ENCODE results near the gene GINS2. TPM values are rescaled to one million over a fixed set of nuclear protein-coding genes. Genes with fewer than 3 reads are reported as not detected.

Gene GINS2
- total RNA-seq, 6 experiments from 2014 or later, result 0.49 to 4.7 (median 1.3) TPM

DNA sequence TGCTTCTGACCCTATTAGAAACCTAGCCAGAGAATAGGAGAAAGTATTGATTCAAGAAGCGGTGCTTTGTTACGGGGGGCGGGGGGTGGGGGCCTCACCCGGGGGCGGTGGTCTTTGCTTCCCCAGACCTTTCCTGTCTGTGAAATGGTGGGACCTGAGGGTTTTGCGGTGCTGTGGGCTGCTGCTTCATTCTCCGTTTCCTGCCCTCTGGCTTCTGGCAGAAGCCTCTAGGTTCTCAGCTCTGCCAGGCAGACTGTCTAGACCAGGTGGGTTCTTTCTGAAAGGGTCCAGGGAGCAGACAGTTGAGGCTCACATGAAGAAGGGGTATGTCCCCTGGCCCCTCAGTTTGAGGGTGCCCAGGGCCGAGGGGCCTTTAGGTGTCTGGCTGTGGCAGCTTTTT is 61.7 kb downstream of the GINS2 start:
- no peak for ATAC-seq
- no peak overlapping the region for H3K27ac ChIP-seq

More for the DNA sequence above, 61.7 kb downstream of the GINS2 start:
- Histone ChIP-seq H3K4me3 (no peak overlapping the region), H3K4me1 (peaks cover 0 to 24% (median 6%) of the 10 kb centered on the region in 4 donors), H3K36me3 (no peaks in the 10 kb centered on the region), H3K9me3 (no peaks in the 10 kb centered on the region), H3K27me3 (no peaks in the 10 kb centered on the region)
- intact Hi-C loops (cut with DNase I), result no loop called here
- DNase-seq, result no peak
- WGBS (ENCODE audit: insufficient coverage, low coverage, low lambda C conversion rate, missing lambda C conversion rate), result 57% methylated on average over 6 of the region's 8 CpGs
- TF ChIP-seq, protein P1, sequence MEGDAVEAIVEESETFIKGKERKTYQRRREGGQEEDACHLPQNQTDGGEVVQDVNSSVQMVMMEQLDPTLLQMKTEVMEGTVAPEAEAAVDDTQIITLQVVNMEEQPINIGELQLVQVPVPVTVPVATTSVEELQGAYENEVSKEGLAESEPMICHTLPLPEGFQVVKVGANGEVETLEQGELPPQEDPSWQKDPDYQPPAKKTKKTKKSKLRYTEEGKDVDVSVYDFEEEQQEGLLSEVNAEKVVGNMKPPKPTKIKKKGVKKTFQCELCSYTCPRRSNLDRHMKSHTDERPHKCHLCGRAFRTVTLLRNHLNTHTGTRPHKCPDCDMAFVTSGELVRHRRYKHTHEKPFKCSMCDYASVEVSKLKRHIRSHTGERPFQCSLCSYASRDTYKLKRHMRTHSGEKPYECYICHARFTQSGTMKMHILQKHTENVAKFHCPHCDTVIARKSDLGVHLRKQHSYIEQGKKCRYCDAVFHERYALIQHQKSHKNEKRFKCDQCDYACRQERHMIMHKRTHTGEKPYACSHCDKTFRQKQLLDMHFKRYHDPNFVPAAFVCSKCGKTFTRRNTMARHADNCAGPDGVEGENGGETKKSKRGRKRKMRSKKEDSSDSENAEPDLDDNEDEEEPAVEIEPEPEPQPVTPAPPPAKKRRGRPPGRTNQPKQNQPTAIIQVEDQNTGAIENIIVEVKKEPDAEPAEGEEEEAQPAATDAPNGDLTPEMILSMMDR (IDR thresholded peaks at IDR 0.05), result no peak
- no peak for TF ChIP-seq POLR2A (IDR thresholded peaks at IDR 0.05)

Small RNA genes within 50 kb of the gene (small RNA-seq; reads per million reads assigned to genes)
- gene RN7SL381P, result 0 reads per million in 2 experiments

Other genes starting within 250 kb of the GINS2 start
- 10 to 100 TPM; 30.0 to 48.0 (median 38.8) TPM for gene GSE1, start 75.6 kb downstream of the GINS2 start, total RNA-seq
- gene C16orf74, start 62.1 kb upstream of the GINS2 start, total RNA-seq, result under 1 TPM in 4 of 6 experiments, not detected in 2; 0.31 to 0.98 (median 0.70) TPM
- 10 to 100 TPM in 5 of 6 experiments, 1 to 10 TPM in 1; 9.2 to 22.4 (median 12.1) TPM for gene EMC8, start 110.6 kb upstream of the GINS2 start, total RNA-seq
- gene COX4I1, start 110.7 kb upstream of the GINS2 start, total RNA-seq, result 100 to 1,000 TPM; 247 to 417 (median 303) TPM
- gene IRF8, start 210.2 kb upstream of the GINS2 start, total RNA-seq, result 10 to 100 TPM in 5 of 6 experiments, 1 to 10 TPM in 1; 4.8 to 19.6 (median 14.6) TPM